Astrocyte (in vitro differentiated cells and primary cell): ENCODE results near the gene NAV2.

Experiments
- EZH2 ChIP-seq: IDR thresholded peaks from 2 replicates; pipeline ENCODE4 v1.6.1; 2012; ENCODE audit warnings: mild to moderate bottlenecking, low read length, inconsistent platforms; ENCODE audit not compliant: insufficient read depth
- TF ChIP-seq, protein P1 (sequence below): IDR thresholded peaks from 2 replicates; pipeline ENCODE4 v1.5.1; 2011; ENCODE audit warnings: low read depth, mild to moderate bottlenecking, inconsistent platforms, low read length, moderate library complexity; ENCODE audit not compliant: insufficient read depth

DNA sequence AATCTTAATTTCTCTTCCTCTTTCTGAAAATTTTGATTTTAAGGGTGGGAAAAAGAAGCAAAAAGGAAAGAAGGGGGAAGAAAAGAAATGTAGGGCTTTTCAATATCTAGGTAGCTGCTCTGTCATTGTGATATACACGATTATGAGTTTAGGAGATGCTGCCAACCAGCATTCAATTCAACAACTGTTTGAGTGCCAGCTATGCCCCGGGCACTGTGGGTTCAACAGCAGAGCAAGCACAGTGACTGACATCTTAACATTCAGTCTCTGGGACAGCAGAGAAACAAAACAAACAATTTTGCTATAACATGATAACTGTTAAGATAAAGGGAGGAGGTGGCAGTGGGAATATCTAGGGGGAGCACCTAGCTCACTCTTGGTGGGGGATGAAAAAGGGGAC, 356.1 kb downstream of the NAV2 start:
- no peak for TF ChIP-seq EZH2
- TF ChIP-seq, protein P1, sequence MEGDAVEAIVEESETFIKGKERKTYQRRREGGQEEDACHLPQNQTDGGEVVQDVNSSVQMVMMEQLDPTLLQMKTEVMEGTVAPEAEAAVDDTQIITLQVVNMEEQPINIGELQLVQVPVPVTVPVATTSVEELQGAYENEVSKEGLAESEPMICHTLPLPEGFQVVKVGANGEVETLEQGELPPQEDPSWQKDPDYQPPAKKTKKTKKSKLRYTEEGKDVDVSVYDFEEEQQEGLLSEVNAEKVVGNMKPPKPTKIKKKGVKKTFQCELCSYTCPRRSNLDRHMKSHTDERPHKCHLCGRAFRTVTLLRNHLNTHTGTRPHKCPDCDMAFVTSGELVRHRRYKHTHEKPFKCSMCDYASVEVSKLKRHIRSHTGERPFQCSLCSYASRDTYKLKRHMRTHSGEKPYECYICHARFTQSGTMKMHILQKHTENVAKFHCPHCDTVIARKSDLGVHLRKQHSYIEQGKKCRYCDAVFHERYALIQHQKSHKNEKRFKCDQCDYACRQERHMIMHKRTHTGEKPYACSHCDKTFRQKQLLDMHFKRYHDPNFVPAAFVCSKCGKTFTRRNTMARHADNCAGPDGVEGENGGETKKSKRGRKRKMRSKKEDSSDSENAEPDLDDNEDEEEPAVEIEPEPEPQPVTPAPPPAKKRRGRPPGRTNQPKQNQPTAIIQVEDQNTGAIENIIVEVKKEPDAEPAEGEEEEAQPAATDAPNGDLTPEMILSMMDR: no peak
